Non-pigmented ciliary epithelial cell (primary cell): Measurements from ENCODE around the gene DENND6B.

ENCODE experiments used
- DNase-seq: peaks from one replicate; pipeline ENCODE4 v3.0.0-alpha.2; 2010; ENCODE audit warnings: low read depth

Gene DENND6B

DNA sequence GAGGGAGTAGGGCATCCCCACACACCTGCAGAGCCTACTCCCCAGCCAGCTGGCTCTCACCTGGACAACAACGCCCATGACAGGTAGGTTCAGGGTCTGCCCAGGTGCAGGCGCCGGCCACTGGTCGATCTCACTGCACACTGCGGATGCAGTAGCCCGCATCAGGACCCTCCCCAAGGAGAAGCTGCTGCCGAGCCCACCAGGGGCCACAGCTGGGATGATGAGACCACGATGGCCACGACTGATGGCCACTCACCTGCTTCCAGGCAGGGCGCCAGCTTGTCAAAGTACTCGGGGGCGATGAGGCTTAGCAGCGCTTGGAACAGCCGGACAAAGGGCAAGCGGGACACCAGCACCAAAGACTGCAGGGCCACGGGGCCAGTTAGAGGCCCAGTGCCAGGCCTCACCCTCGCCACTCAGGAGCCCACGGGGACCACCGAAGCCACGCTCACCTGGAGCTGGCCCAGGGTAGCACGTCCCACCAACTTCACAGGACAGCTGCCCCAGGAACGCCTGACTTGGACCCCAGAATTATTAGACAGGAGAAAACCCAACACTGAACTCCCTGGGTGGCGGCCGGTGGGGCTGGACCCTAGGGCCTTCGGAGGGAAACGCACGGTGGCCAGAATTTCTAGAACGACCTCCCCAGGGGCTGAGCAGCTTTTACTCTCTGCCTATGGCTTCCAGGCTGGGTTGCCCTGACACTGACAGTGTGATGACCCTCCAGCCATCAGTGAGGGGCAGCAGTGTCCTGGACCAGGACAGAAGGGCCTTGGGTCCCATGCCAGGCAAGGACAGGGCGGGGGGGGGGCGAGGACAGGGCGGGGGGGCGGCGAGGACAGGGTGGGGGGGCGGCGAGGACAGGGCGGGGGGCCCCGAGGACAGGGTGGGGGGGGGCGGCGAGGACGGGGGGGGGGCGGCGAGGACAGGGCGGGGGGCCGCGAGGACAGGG, 10.4 kb downstream of the DENND6B start:
- no peak for DNase-seq

DNA sequence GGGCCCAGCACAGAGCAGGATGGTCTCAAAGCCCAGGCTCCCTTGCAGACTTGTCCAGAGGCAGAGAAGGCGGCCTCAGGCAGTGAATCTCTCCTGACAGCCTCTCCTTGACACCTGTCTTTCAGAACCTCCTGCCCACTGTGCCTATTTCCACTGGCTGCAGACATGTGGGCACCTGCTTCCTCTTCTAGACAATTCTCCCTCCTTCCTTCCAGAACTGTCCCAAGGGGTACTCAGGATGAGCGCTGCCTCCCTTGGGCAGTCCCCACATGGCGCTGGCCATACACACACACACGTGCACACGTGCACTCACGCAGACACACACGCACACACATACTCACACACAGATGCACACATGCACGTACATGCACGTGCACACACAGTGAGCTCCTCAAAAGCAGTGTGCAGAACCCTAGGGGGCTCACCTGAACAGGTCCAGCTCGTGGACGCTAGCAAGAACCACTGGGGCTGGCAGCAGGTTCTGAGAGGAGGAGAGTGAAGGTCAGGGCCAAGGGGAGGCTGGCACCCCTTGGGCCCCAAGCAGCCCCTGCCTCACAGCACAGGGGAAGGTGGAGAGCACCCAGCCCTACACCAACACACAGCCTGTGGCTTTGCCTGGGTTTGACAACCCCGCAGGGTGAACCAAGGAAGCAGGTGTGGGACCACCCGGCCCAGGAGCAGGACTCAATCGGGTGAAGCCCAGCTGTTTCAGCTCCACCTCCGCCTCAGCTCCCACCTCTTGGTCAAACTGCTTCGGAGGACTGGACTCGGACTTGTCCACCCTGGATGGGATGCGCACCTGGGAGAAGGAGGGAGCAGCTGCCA, 11.3 kb downstream of the DENND6B start:
- no peak for DNase-seq

DNA sequence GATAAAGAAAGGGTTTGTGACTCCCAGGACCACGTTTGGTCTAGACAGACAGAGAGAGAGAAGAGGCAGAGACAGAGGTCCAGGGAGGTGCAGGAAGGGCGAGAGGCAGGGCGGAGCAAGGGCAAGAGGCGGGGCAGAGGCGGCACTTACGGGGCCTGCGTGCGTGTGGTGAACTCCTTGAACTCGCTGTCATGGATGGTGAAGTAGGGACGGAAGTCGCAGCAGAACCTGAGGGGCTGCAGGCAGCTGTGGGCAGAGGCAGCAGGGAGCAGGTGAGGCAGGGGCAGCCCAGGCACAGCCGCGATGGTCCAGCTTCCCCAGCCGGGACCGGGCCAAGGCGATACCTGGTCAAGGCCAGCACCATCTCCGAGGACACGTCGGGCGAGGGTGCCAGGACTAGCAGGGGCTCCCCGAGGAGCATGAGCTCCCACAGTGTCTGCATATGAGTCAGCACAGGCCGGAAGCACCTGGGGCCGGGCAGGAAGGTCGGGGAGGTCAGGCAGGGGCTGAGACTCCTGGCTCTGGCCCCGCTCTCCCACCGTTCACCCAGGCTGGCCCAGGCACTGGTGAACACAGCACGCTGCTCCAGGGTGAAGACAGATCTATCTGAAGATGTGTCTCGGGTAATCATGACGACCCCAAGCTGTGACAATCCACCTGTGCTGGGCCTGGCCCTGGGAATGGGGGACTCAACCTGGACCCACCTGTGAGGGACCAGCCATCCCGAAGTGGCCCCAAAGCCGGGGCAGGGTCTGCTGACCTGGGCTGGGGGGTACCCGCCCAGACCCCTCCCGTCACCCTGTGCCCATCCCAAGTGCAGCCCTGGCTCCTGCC, 12.1 kb downstream of the DENND6B start:
- DNase-seq: no peak

DNA sequence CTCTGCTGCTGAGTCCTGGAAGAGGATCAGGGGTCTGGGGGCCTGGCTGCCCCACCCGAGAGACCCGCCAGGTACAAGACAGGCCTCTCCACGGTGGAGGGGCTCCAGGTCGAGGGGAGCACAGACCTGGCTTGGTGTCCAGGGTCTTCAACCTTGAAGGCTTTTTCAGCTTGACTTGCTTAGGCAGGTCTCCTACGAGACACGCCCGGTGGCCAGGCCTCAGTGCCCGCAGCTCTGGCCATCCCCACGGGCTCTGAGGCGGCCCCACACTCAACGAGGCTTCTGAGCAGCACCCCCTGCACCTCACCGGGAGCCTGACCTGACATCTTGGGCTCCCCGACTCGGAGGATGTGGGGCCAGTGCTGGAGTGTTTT, 12.7 kb downstream of the DENND6B start:
- no peak for DNase-seq

DNA sequence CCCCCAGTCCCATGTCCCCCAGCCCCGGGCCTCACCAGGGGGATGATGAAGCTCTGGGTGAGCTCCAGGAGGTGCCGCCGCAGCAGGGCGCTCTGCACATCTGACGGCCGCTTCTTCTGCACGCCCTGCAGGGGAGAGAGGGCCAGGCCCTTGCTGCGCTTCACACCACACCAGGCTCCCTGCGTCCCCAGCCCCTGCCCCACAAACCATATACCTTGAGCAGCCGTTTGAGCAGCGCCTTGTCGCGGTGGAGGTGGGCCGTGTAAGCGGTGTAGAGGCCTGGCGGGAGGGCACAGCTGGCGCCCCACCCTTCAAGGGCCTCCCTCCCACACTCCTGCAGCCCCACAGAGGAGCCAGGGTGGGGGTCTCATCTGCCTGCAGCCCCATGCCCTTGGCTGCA, 13.2 kb downstream of the DENND6B start:
- DNase-seq: no peak

DNA sequence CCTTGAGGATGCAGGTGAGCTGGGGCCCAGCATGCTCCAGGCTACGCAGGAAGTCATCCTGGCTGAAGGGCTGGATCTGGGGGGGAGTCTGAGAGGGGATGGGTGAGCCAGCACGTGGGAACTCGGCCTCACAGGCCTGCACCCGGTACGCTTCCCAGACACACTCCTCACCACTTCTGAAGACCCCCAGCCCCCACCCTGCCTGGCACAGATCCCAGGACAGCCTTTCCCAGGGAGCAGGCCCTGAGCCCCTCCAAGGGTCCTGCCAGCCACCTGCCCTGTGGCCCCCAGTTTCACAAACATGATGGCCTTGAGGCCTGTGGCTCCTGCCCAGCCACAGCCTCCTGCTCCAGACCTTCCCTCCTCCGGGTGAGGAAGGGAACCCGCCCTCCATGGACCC, 13.8 kb downstream of the DENND6B start:
- DNase-seq: no peak

DNA sequence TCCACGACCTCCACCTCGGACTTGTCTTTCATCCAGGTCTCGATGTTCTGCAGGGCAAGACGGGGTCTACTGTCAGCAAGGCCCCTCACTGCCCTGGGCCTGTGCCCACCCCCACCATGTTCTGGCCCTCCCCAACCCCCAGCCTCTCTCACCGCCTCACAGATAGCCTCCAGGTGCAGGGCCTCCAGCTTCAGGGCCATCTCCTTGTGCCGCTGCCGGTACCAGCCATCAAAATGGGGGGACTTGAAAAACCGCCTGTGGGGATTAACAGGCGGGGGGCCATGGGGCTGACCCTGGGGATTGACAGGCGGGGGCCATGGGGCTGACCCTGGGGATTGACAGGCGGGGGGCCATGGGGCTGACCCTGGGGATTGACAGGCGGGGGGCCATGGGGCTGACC, 14.4 kb downstream of the DENND6B start:
- no peak for DNase-seq

DNA sequence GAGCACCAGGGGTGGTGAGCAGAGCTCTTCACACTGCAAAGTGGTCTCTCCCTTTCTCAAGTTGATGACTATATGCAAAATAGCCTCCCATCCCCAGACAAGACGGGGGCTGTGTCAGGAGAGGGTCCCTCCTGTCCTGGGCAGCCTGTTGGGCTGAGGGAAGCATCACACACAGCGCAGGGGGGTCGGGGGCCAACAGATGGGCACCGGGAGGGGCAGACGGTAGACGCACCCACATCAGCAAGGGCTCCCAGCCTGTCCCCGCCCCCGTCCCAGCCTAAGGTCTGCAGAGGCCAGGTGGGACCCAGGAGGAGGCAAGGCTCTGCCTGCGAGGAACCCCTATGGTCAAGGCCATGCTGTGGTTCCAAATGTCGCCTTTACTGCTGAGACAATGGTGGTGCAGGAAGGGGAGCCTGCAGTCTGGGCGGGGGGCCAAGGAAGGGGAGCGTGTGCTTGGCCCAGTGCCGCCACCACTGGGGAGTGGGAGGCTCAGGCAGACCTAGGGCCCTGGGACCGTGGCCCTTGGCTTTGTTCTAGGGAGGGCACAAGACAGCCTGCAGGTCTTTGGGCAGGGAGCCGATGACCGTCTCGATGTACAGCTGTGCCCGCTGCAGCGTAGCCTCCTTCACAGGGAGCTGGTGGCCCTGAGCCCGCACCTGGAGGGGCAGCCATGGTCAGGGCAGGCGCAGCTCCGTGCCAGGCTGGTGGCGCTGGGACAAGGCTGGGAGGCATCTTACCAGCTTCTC, 15.0 kb downstream of the DENND6B start:
- no peak for DNase-seq

DNA sequence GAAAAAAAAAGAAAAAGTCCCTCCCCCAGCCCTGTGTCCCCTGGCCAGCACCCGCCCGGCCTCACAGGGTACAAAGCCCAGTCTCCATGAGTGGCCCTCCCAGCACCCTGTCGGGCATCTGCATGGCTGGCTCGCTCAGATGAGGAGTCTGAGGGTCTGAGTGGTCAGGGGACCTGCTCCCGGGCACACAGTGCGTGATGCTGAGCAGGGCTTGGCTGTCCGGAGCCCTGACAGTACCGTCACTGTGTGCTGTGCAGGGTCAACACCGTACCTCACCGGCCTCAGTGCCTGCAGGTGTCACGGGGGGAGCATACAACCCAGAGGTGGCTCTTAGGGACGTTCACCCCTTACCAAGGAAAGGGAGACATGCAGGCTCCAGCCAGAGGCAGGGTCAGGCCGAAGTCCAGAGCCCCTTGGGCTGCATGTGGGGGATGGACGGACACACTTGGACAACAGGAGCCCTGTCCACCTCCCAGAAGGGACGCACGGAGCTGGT, 15.8 kb downstream of the DENND6B start:
- no peak for DNase-seq

DNA sequence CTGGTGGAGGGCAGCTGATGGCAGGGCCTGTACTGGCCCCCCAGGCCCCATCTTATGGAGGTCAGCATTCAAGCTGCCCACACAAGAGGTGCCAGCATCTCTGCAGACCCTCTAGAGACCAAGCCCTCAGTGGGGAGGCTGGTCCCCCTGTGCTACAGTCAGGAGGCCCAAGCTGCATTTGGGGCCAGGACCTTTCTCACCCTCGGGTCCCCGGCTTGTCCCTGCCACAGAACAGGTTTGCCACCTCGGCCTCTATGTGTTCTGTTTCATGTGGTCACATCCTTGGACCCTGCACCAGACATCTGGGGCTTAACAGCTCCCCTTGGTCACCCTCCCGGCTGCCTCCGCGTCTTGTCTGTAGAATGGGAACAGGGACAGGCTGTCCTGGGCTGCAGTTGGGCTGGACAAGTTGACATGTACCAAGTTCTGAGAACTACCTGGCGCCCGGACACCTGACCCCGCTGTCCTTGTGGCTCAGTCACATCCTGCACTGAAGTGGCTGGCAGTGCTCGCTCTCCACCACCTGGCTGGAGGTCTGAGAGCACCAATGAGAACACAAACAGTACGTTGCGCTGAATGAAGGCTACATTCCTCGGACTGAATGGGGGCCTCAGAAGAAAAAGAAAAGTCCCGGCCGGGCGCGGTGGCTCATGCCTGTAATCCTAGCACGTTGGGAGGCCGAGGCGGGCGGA, 16.6 kb downstream of the DENND6B start:
- no peak for DNase-seq

DNA sequence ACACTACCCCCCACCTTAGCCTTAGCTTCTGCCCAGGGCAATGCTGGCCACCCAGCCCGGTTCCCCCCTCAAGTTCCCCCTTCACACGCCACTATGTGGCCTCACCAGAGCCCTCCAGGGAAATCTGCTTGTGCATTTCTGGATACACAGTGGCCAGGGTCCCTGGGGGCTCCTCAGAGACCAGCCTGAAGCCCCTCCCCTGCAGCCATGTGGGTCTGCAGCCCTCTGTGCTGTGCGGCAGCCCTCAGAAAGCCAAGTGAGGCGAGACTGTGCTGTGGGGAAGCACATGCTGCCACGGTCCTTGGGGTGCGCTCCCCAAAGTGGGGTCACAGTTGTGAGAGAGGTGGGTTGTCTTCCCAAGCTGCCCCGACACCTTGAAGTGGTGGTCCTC, 17.2 kb downstream of the DENND6B start:
- DNase-seq: no peak

DNA sequence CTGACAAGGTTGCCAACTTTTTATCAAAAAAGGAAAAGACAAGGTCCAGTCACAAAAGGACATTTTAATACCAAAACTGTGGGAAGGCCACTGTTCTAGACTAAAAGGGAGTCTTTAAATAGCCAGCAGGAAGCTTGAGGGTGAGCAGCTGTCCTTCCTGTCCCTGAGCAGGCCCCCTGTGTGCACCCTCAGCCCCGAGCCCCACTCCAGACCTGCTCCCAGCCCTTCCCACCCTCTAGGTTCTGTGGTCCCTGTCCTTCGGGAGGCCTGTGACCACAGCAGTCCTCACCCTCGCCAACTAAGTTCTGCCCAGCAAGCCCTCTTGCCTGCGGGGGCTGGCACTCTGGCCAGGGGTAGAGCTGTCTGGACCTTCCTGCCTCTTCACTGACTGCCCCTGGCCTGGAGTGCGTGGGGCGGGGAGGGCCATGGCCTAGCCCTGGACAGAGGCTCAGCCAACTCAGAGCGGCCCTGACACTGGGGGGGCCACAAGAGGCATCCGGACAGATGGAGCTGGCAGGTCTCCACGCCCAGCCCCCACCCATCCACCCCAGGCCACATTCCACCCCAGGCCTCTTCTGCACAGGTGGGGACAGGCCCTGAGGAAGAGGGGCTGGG, 17.7 kb downstream of the DENND6B start:
- no peak for DNase-seq

DNA sequence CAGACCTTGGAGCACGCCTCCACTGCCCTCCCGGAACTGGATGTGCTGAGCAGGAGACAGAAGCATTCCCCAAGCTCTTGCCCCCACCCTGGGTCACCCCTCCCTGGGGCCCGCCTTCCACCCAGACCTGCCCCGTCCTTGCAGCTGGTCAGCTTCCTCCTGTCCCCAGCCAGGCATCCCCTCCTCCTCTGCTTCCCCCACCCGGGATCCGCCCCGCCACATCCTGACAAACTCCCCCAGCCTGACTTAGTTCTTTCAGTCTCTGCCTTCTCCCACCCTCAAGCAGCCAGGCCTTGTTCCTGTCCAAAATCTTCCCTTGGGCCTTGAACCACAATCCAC, 18.2 kb downstream of the DENND6B start:
- DNase-seq: no peak

DNA sequence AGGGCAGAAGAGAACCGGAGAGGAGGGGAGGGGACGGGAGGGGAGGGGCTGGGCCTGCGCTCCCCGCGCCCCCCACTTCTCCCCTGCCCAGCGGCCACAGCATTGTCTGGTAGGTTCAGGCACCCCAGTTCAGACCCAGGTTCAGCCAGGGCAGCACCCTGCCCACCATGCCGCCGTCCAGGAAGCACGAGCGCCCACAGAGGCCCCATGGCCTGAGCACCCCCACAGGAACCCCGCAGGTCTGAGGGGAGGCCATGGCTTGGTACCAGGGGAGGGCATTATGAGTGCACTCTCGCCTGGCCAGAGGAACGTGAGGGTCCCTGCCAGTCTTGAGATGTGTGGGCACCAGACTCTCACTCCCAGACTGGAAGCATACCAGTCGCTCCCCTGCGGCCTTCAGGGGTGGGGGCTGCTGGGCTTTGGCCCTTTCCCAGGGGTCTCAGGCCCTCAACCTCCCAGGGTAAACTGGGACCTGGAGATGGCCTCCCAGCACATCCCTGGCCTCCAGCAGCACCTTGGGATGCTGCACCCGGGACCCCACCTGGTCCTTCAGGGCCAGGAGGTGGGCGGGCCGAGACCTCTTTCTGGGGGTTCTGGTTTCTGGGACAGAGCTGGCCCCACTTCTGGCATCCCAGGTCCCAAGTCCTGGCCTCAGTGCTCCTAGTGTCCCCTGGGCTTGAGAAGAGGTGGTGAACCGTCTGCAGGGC, 18.8 kb downstream of the DENND6B start:
- no peak for DNase-seq

DNA sequence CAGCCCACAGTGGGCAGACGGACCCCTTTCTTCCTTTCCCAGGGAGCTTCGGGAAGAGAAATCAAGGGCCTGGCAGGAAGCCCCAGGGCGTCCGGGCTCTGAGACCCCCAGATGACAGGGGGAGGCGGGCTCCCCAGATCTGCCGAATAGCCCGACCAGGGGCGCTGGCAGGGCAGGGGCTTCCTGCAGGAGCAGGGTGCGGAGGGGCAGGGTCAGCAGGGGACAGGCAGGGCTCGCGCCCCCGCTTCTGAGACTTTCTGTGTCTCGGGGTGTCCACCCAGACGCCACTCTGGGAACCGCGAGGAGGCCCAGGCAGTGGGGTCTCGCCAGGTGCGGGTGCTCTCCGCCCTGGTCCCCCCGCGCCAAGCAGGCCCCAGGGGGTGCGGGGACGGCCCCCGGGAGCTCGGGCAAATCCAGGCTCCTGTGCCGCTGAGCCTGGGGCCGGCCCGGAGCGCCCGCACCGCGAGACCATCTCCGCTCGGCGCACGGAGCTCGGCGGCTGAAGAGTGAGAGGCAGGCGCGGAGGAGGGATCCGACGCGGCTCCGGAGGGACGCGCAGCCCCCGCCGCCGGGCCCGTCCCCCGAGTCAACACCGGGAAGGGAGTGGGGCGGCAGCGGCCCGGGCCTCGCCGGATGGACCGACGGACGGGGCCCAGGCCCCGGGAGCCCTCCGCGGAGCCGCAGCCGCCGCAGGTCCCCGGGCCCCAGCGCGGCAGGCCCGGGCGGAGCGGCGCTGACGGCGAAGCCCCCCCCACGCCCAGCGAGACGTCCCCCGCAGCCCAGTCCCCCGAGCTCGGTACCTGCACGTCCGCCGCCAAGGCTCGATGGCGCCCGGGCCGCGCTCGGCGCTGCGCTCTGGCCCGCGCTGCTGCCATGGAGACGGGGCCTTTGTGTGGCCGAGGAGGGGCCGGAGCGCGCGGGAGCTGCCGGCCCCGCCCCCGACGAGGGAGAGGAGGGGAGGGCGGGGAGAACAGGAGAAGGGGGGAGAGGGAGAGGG, 19.8 kb downstream of the DENND6B start, which contains the start of gene PLXNB2:
Gene PLXNB2, minus strand, starts transcription at position 894 of the 997 bp plus-strand sequence. CDS start 17,062 bp downstream, outside the sequence.
- no peak for DNase-seq

DNA sequence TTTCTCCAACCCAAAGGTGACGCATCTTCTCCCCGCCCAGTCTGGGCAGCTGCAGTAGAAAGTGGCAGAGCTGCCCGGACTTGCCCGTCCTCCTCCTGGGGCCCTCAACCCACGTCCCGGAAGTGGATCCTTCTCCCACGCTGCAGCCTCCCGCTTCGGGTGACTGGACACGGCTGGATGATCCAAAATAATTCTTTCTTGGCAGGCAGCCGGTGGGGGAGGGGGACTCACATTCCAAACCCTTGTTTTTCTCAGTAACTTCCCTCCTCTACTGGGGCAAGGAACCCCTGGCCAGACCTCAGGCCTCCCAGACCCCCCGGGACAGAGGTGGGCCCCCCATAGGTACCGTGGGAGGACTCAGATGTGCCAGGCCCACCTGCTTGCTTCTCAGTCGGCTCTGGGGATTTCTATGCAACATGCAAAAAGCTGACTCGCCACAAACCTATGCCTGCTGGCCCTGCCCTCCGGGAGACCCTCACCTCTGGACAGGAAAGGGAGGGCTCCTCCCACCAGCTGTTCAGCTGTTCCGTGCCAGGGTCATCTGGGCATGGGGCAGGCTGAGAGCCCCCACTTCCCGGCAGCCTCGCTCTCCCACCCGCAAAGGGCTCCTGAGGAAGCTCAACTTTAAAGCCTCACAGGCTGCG, 20.8 kb downstream of the DENND6B start:
- DNase-seq: peak; percentile 76

DNA sequence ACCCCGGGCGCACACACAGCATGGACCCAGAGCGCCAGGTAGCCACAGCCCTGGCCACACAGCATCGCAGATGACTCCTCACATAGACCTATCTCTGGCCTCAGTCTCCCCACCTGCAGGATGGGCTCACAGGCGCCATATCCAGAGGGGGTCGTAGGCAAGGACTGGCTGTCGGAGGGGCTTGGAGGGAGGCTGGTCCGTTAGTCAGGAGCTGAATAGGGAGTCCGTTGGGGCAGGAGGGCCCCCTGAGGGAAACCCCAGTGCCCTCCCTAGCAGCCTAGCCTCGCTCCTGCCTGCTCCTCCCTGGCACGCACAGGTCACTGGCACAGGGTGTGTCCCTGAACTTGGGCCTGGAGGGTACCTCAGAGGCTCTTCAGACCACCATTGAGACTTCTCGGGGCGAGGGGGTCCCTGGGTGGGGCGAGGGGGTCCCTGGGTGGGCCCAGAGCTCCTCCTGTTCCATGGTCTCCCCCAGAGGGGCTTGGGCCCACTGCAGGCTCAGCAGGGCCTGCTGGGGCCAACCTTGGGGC, 21.4 kb downstream of the DENND6B start:
- no peak for DNase-seq
